A549 (cell line): Measurements from ENCODE around the gene NYAP1.
"Not testable (repeated sequence)": the region's sequence is repeated elsewhere in the genome, so short reads cannot be mapped to it uniquely, and the experiment has no call there.

ENCODE experiments used
- CTCF ChIP-seq: fragments of >200 bp; sonication (Bioruptor Twin); formaldehyde crosslinking; IDR thresholded peaks from 3 replicates; pipeline ENCODE4 v1.5.1; 2016
- ELK1 ChIP-seq: fragments of 150-350 bp; IDR thresholded peaks from 2 replicates; pipeline ENCODE4 v1.6.1; 2014; ENCODE audit warnings: low read depth, mild to moderate bottlenecking, low read length
- EP300 ChIP-seq, 2 experiments: fragments of >200 bp; sonication (Bioruptor Twin); formaldehyde crosslinking; IDR thresholded peaks; 2 replicates in 1 of 2; 3 replicates in 1 of 2; pipeline ENCODE4 v1.6.1; 2016 to 2017
- FOSL2 ChIP-seq, 2 experiments: fragments of 450-650 bp in 1 of 2; fragments of >200 bp in 1 of 2; sonication (Bioruptor Twin) in 1 of 2; formaldehyde crosslinking; IDR thresholded peaks; 2 replicates each; pipeline versions ENCODE4 v1.5.0 to v1.6.1; 2016 to 2020; ENCODE audit warnings: mild to moderate bottlenecking in 1 of 2, moderate library complexity in 1 of 2
- KDM5A ChIP-seq: fragments of 200-600 bp; sonication (generic); IDR thresholded peaks from 2 replicates; pipeline ENCODE4 v1.6.1; 2016; ENCODE audit warnings: antibody characterized with exemption, mild to moderate bottlenecking
- NFE2L2 ChIP-seq: fragments of 150-350 bp; conservative IDR thresholded peaks from 2 replicates; pipeline ENCODE4 v1.6.1; 2014; ENCODE audit warnings: low read length
- POLR2A ChIP-seq: IDR thresholded peaks from 2 replicates; pipeline ENCODE4 v1.6.1; 2012; ENCODE audit warnings: mild to moderate bottlenecking, low read length
- REST ChIP-seq: fragments of 200-600 bp; sonication (generic); IDR thresholded peaks from 2 replicates; pipeline ENCODE4 v1.6.1; 2016; ENCODE audit warnings: antibody characterized with exemption, mild to moderate bottlenecking, moderate library complexity
- SMC3 ChIP-seq: fragments of >200 bp; sonication (Bioruptor Twin); formaldehyde crosslinking; IDR thresholded peaks from 3 replicates; pipeline ENCODE4 v1.6.1; 2018; ENCODE audit warnings: inconsistent platforms
- USF2 ChIP-seq: fragments of 450-650 bp; IDR thresholded peaks from 2 replicates; pipeline ENCODE4 v1.6.1; 2014; ENCODE audit warnings: antibody characterized with exemption
- ZFP36 ChIP-seq: fragments of 450-650 bp; IDR thresholded peaks from 2 replicates; pipeline ENCODE4 v1.6.1; 2014; ENCODE audit warnings: borderline replicate concordance; ENCODE audit not compliant: partially characterized antibody
- ZSCAN20 ChIP-seq: fragments of 250-450 bp; sonication (Bioruptor Pico); IDR thresholded peaks from 2 replicates; pipeline ENCODE4 v1.8.0; 2022; ENCODE audit warnings: mild to moderate bottlenecking, moderate library complexity

DNA sequence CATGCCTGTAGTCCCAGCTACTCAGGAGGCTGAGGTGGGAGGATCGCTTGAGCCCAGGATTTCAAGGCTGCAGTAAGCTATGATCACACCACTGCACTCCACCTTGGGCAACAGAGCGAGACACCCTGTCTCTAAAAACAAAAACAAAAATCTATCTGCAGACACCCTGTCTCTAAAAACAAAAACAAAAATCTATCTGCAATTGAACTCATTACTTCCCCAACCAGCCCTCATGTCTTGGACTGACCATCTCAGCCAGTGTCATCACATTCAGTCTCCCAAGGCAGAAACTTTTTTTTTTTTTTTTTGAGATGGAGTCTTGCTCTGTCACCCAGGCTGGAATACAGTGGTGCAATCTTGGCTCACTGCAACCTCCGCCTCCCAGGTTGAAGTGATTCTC is 20.3 kb downstream of the NYAP1 start:
- TF ChIP-seq ELK1; NFE2L2; CTCF; EP300 (IDR thresholded peaks at IDR 0.05); ZFP36; POLR2A; FOSL2 (IDR thresholded peaks at IDR 0.05); FOSL2 (CRISPR knock-in tag; IDR thresholded peaks at IDR 0.05); REST; SMC3; USF2; ZSCAN20; KDM5A: not testable (repeated sequence)
